Measurements from ENCODE around the gene TSSK2. TPM values are rescaled to one million over a fixed set of nuclear protein-coding genes. Genes with fewer than 3 reads are reported as not detected.

TSSK2 gene
- total and polyA plus RNA-seq, 2 experiments from 2014 or later: not detected

DNA sequence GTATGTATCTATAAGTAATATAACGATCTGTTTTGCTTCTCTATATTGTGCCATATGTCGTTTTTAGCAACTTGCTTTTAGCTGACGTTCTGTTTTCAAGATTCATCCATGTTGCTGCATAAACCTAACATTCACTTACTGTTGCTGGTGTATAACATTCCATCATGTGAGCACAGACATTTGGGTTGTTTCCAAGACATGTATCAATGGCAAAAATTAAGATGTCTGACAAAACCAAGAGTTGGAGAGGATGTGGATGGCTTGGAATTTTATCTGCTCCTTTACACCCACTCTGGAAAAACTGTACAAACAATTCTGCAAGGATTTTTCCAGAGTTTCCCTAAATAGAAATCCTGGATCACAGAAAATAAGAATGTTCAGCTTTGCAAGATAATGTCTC is 49.8 kb upstream of the TSSK2 start:
- H3K79me2 ChIP-seq (replicated peaks; ENCODE audit: insufficient read depth): no peaks in the 10 kb centered on the region; the same call in 1 of the 2 replicates
- H4K20me1 ChIP-seq (replicated peaks; ENCODE audit: insufficient read depth): peaks cover 3% of the 10 kb centered on the region; the same call in 1 of the 2 replicates
- DNase-seq (ENCODE audit: low spot score) (no peak), ATAC-seq (no peak)
- H3K9me3 Mint-ChIP-seq: peaks cover 5% of the 10 kb centered on the region; the same call in 2 of the 3 replicates
- H3K27ac ChIP-seq (ENCODE audit: low read depth): no peak overlapping the region
- H3F3A ChIP-seq (replicated peaks; ENCODE audit: low read depth): no peaks in the 10 kb centered on the region
- peaks cover 26% of the 10 kb centered on the region for H3K36me3 Mint-ChIP-seq (ENCODE audit: low read depth)
- TF ChIP-seq, protein P1, sequence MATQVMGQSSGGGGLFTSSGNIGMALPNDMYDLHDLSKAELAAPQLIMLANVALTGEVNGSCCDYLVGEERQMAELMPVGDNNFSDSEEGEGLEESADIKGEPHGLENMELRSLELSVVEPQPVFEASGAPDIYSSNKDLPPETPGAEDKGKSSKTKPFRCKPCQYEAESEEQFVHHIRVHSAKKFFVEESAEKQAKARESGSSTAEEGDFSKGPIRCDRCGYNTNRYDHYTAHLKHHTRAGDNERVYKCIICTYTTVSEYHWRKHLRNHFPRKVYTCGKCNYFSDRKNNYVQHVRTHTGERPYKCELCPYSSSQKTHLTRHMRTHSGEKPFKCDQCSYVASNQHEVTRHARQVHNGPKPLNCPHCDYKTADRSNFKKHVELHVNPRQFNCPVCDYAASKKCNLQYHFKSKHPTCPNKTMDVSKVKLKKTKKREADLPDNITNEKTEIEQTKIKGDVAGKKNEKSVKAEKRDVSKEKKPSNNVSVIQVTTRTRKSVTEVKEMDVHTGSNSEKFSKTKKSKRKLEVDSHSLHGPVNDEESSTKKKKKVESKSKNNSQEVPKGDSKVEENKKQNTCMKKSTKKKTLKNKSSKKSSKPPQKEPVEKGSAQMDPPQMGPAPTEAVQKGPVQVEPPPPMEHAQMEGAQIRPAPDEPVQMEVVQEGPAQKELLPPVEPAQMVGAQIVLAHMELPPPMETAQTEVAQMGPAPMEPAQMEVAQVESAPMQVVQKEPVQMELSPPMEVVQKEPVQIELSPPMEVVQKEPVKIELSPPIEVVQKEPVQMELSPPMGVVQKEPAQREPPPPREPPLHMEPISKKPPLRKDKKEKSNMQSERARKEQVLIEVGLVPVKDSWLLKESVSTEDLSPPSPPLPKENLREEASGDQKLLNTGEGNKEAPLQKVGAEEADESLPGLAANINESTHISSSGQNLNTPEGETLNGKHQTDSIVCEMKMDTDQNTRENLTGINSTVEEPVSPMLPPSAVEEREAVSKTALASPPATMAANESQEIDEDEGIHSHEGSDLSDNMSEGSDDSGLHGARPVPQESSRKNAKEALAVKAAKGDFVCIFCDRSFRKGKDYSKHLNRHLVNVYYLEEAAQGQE (IDR thresholded peaks at IDR 0.05; ENCODE audit: unreplicated experiment): no peak
- TF ChIP-seq, protein P2, sequence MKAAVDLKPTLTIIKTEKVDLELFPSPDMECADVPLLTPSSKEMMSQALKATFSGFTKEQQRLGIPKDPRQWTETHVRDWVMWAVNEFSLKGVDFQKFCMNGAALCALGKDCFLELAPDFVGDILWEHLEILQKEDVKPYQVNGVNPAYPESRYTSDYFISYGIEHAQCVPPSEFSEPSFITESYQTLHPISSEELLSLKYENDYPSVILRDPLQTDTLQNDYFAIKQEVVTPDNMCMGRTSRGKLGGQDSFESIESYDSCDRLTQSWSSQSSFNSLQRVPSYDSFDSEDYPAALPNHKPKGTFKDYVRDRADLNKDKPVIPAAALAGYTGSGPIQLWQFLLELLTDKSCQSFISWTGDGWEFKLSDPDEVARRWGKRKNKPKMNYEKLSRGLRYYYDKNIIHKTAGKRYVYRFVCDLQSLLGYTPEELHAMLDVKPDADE (IDR thresholded peaks at IDR 0.05): no peak
- TF ChIP-seq CREB1 (CRISPR knock-in tag; IDR thresholded peaks at IDR 0.05; ENCODE audit: low read depth): no peak
- TF ChIP-seq STAT1 (IDR thresholded peaks at IDR 0.05; ENCODE audit: unreplicated experiment): no peak
- TF ChIP-seq, protein P3, sequence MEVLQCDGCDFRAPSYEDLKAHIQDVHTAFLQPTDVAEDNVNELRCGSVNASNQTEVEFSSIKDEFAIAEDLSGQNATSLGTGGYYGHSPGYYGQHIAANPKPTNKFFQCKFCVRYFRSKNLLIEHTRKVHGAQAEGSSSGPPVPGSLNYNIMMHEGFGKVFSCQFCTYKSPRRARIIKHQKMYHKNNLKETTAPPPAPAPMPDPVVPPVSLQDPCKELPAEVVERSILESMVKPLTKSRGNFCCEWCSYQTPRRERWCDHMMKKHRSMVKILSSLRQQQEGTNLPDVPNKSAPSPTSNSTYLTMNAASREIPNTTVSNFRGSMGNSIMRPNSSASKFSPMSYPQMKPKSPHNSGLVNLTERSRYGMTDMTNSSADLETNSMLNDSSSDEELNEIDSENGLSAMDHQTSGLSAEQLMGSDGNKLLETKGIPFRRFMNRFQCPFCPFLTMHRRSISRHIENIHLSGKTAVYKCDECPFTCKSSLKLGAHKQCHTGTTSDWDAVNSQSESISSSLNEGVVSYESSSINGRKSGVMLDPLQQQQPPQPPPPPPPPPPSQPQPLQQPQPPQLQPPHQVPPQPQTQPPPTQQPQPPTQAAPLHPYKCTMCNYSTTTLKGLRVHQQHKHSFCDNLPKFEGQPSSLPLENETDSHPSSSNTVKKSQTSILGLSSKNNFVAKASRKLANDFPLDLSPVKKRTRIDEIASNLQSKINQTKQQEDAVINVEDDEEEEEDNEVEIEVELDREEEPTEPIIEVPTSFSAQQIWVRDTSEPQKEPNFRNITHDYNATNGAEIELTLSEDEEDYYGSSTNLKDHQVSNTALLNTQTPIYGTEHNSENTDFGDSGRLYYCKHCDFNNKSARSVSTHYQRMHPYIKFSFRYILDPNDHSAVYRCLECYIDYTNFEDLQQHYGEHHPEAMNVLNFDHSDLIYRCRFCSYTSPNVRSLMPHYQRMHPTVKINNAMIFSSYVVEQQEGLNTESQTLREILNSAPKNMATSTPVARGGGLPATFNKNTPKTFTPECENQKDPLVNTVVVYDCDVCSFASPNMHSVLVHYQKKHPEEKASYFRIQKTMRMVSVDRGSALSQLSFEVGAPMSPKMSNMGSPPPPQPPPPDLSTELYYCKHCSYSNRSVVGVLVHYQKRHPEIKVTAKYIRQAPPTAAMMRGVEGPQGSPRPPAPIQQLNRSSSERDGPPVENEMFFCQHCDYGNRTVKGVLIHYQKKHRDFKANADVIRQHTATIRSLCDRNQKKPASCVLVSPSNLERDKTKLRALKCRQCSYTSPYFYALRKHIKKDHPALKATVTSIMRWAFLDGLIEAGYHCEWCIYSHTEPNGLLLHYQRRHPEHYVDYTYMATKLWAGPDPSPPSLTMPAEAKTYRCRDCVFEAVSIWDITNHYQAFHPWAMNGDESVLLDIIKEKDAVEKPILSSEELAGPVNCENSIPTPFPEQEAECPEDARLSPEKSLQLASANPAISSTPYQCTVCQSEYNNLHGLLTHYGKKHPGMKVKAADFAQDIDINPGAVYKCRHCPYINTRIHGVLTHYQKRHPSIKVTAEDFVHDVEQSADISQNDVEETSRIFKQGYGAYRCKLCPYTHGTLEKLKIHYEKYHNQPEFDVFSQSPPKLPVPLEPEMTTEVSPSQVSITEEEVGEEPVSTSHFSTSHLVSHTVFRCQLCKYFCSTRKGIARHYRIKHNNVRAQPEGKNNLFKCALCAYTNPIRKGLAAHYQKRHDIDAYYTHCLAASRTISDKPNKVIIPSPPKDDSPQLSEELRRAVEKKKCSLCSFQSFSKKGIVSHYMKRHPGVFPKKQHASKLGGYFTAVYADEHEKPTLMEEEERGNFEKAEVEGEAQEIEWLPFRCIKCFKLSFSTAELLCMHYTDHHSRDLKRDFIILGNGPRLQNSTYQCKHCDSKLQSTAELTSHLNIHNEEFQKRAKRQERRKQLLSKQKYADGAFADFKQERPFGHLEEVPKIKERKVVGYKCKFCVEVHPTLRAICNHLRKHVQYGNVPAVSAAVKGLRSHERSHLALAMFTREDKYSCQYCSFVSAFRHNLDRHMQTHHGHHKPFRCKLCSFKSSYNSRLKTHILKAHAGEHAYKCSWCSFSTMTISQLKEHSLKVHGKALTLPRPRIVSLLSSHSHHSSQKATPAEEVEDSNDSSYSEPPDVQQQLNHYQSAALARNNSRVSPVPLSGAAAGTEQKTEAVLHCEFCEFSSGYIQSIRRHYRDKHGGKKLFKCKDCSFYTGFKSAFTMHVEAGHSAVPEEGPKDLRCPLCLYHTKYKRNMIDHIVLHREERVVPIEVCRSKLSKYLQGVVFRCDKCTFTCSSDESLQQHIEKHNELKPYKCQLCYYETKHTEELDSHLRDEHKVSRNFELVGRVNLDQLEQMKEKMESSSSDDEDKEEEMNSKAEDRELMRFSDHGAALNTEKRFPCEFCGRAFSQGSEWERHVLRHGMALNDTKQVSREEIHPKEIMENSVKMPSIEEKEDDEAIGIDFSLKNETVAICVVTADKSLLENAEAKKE (CRISPR knock-in tag; IDR thresholded peaks at IDR 0.05): no peak
- no peak for TF ChIP-seq EZH2phosphoT487 (IDR thresholded peaks at IDR 0.05; ENCODE audit: unreplicated experiment)
- no peak for TF ChIP-seq JUNB (IDR thresholded peaks at IDR 0.05; ENCODE audit: unreplicated experiment)
- TF ChIP-seq, protein P4, sequence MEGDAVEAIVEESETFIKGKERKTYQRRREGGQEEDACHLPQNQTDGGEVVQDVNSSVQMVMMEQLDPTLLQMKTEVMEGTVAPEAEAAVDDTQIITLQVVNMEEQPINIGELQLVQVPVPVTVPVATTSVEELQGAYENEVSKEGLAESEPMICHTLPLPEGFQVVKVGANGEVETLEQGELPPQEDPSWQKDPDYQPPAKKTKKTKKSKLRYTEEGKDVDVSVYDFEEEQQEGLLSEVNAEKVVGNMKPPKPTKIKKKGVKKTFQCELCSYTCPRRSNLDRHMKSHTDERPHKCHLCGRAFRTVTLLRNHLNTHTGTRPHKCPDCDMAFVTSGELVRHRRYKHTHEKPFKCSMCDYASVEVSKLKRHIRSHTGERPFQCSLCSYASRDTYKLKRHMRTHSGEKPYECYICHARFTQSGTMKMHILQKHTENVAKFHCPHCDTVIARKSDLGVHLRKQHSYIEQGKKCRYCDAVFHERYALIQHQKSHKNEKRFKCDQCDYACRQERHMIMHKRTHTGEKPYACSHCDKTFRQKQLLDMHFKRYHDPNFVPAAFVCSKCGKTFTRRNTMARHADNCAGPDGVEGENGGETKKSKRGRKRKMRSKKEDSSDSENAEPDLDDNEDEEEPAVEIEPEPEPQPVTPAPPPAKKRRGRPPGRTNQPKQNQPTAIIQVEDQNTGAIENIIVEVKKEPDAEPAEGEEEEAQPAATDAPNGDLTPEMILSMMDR (conservative IDR thresholded peaks at IDR 0.05; ENCODE audit: low read depth in 2 of 2): no peak
- TF ChIP-seq POLR2AphosphoS5 (IDR thresholded peaks at IDR 0.05; ENCODE audit: low read depth): no peak
- no peak for TF ChIP-seq EZH2 (IDR thresholded peaks at IDR 0.05; ENCODE audit: low read depth, unreplicated experiment)
- no peak for TF ChIP-seq ZNF331 (CRISPR knock-in tag; IDR thresholded peaks at IDR 0.05; ENCODE audit: low read depth)
- TF ChIP-seq NANOG (IDR thresholded peaks at IDR 0.05; ENCODE audit: borderline replicate concordance): no peak
- no peak for TF ChIP-seq ZNF114 (CRISPR knock-in tag; IDR thresholded peaks at IDR 0.05)
- no peak overlapping the region for H3K4me3 ChIP-seq
- no peak overlapping the region for H3K4me2 ChIP-seq
- H3K4me1 ChIP-seq (ENCODE audit: insufficient read depth): peaks cover 5% of the 10 kb centered on the region; the same call in 1 of the 2 replicates
- peaks cover 8% of the 10 kb centered on the region for H3K27me3 Mint-ChIP-seq (ENCODE audit: insufficient read depth, low read depth, poor library complexity)
- H3K9me2 ChIP-seq (ENCODE audit: insufficient read depth): no peaks in the 10 kb centered on the region
- no peaks in the 10 kb centered on the region for H3K36me3 ChIP-seq (ENCODE audit: insufficient read depth)
- H3K27ac Mint-ChIP-seq: no peak overlapping the region
- no peaks in the 10 kb centered on the region for H3K27me3 ChIP-seq (ENCODE audit: insufficient read depth)
- H2AFZ ChIP-seq: no peak overlapping the region
- H3K4me1 Mint-ChIP-seq: peaks cover 4% of the 10 kb centered on the region
- no peak overlapping the region for H3K4me3 Mint-ChIP-seq

Measured in GM23338 (cell line).